Calu3 (cell line): ENCODE results near the gene USP43. TPM values are rescaled to one million over a fixed set of nuclear protein-coding genes. Genes with fewer than 3 reads are reported as not detected.

Experiments
- BruUV-seq: library from RNA; stranded (reverse); fragments of 400-500 nt; replicated peaks from 2 replicates; lab custom pipeline; 2021; lab: Mats Ljungman, UMichigan
- CTCF ChIA-PET: fragments of 300-600 bp; sonication (Branson Sonifier 250); formaldehyde crosslinking; loops from one replicate; lab custom pipeline; 2022; ENCODE audit warnings: antibody characterized with exemption; lab: Charles Lee
- DNase-seq: peaks from one replicate; pipeline ENCODE4 v3.0.0; 2022
- H3K27ac Mint-ChIP-seq: one replicate; pipeline ENCODE4 v1.8.0; 2022; ENCODE audit warnings: mixed read lengths; ENCODE audit not compliant: unreplicated experiment
- H3K27me3 Mint-ChIP-seq: one replicate; pipeline ENCODE4 v1.8.0; 2022; ENCODE audit warnings: mixed read lengths; ENCODE audit not compliant: unreplicated experiment
- H3K36me3 Mint-ChIP-seq: one replicate; pipeline ENCODE4 v1.8.0; 2022; ENCODE audit warnings: mild to moderate bottlenecking, moderate library complexity, mixed read lengths; ENCODE audit not compliant: insufficient read depth, unreplicated experiment
- H3K4me1 Mint-ChIP-seq: one replicate; pipeline ENCODE4 v1.8.0; 2022; ENCODE audit warnings: mild to moderate bottlenecking, low read depth, mixed read lengths; ENCODE audit not compliant: unreplicated experiment
- H3K4me3 Mint-ChIP-seq: one replicate; pipeline ENCODE4 v1.8.0; 2022; ENCODE audit warnings: mild to moderate bottlenecking, low read depth, moderate library complexity, mixed read lengths; ENCODE audit not compliant: unreplicated experiment
- H3K9me3 Mint-ChIP-seq: one replicate; pipeline ENCODE4 v1.8.0; 2022; ENCODE audit warnings: low read depth, mixed read lengths; ENCODE audit not compliant: unreplicated experiment
- CTCF ChIP-seq: fragments of 200-600 bp; IDR thresholded peaks from one replicate; pipeline ENCODE4 v1.8.0; 2022; ENCODE audit warnings: antibody characterized with exemption; ENCODE audit not compliant: unreplicated experiment
- intact Hi-C: fragments of 100-400 bp; cut with micrococcal nuclease; formaldehyde crosslinking; loops from one replicate; pipeline ENCODE4 v1.10.0; 2022; ENCODE audit not compliant: unreplicated experiment
- total RNA-seq: library from RNA; stranded (reverse); gene quantifications from 2 replicates; pipeline ENCODE4 v1.2.3, GENCODE V29; 2022

Gene USP43
- total RNA-seq, 1 experiment from 2014 or later: 6.7 TPM

GRCh38 chr17:9707948-9708347 is 62.6 kb downstream of the USP43 start:
- no peaks in the 10 kb centered on the region for H3K27me3 Mint-ChIP-seq
- CTCF ChIA-PET: no interaction called here
- no peak overlapping the region for H3K27ac Mint-ChIP-seq
- no peak overlapping the region for H3K4me3 Mint-ChIP-seq
- peaks cover 10% of the 10 kb centered on the region for H3K36me3 Mint-ChIP-seq
- H3K4me1 Mint-ChIP-seq: no peaks in the 10 kb centered on the region
- TF ChIP-seq CTCF: no peak
- intact Hi-C loops: no loop called here
- H3K9me3 Mint-ChIP-seq: no peaks in the 10 kb centered on the region
- no TSS peak for BruUV-seq
- no peak for DNase-seq

- BruUV-seq: no TSS peak
- no peaks in the 10 kb centered on the region for H3K9me3 Mint-ChIP-seq
- H3K4me3 Mint-ChIP-seq: no peak overlapping the region
- no peaks in the 10 kb centered on the region for H3K4me1 Mint-ChIP-seq
- no peak overlapping the region for H3K27ac Mint-ChIP-seq
- intact Hi-C loops: no loop called here
- CTCF ChIA-PET: interaction anchor here (0.7 kb wide), 1 partner anchor 23 kb away, joined by 4 read pairs; no protein-coding TSS in a partner anchor
- no peak for TF ChIP-seq CTCF
- no peak for DNase-seq
- H3K27me3 Mint-ChIP-seq: no peaks in the 10 kb centered on the region
- H3K36me3 Mint-ChIP-seq: peaks cover 8% of the 10 kb centered on the region
Measured at GRCh38 chr17:9714801-9715200, 69.5 kb downstream of the USP43 start.

GRCh38 chr17:9715503-9716016 is 70.2 kb downstream of the USP43 start:
- Mint-ChIP-seq H3K36me3 (peaks cover 5% of the 10 kb centered on the region), H3K4me3 (no peak overlapping the region), H3K9me3 (no peaks in the 10 kb centered on the region), H3K4me1 (no peaks in the 10 kb centered on the region), H3K27ac (no peak overlapping the region), H3K27me3 (no peaks in the 10 kb centered on the region)
- DNase-seq: no peak
- CTCF ChIA-PET: no interaction called here
- TF ChIP-seq CTCF: no peak
- no TSS peak for BruUV-seq
- intact Hi-C loops: no loop called here

GRCh38 chr17:9725575-9725974 is 80.3 kb downstream of the USP43 start:
- CTCF ChIA-PET: no interaction called here
- Mint-ChIP-seq H3K9me3 (no peaks in the 10 kb centered on the region), H3K4me3 (no peak overlapping the region), H3K27ac (no peak overlapping the region), H3K36me3 (no peaks in the 10 kb centered on the region), H3K27me3 (no peaks in the 10 kb centered on the region), H3K4me1 (no peaks in the 10 kb centered on the region)
- DNase-seq: no peak
- no peak for TF ChIP-seq CTCF
- BruUV-seq: no TSS peak
- intact Hi-C loops: loop anchor here (5.0 kb wide), 1 partner anchor 42 kb away; no protein-coding TSS in a partner anchor
